ENCODE data around the gene CAPN14. TPM values are rescaled to one million over a fixed set of nuclear protein-coding genes. Genes with fewer than 3 reads are reported as not detected.

Gene CAPN14
- total RNA-seq, 4 donors from 2014 or later, result not detected

DNA sequence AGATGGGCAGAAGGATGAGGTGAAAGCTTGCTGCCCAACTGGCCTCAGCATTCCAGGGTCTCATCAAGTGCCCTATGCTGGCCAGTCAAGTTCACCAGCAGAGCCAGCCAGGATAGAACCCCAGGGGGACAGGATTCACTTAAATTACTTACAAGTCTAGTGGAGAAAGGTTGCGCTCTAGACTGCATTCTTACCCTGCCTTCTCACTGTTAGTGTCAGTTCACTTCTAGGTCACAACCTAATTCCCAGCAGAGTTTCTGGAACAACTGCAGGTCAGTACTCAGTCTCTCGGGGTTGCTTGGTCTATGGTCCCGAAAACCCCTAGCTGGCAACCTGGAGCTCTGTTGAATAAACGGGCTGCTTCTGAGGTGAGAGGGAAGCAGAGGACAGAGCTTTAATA lies 46.2 kb downstream of the CAPN14 start:
- H3K27me3 ChIP-seq, result no peaks in the 10 kb centered on the region
- H3K4me3 ChIP-seq, result no peak overlapping the region
- intact Hi-C loops (cut with DNase I; ENCODE audit: low total_unique reads) (loop anchor here (5.0 kb wide), 1 partner anchor 161 kb away; no protein-coding TSS in a partner anchor), in situ Hi-C loops (cut with MboI; ENCODE audit: low sequenced_read_pairs in 4 of 4) (loop anchor here (5.0 to 25.0 kb wide), 3 partner anchors 454 to 959 kb away; no protein-coding TSS in a partner anchor)
- H3K36me3 ChIP-seq, result no peaks in the 10 kb centered on the region
- no peaks in the 10 kb centered on the region for H3K4me1 ChIP-seq
- no peak for DNase-seq
- H3K27ac ChIP-seq, result no peak overlapping the region
- no peaks in the 10 kb centered on the region for H3K9me3 ChIP-seq
- TF ChIP-seq, protein P1, sequence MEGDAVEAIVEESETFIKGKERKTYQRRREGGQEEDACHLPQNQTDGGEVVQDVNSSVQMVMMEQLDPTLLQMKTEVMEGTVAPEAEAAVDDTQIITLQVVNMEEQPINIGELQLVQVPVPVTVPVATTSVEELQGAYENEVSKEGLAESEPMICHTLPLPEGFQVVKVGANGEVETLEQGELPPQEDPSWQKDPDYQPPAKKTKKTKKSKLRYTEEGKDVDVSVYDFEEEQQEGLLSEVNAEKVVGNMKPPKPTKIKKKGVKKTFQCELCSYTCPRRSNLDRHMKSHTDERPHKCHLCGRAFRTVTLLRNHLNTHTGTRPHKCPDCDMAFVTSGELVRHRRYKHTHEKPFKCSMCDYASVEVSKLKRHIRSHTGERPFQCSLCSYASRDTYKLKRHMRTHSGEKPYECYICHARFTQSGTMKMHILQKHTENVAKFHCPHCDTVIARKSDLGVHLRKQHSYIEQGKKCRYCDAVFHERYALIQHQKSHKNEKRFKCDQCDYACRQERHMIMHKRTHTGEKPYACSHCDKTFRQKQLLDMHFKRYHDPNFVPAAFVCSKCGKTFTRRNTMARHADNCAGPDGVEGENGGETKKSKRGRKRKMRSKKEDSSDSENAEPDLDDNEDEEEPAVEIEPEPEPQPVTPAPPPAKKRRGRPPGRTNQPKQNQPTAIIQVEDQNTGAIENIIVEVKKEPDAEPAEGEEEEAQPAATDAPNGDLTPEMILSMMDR (IDR thresholded peaks at IDR 0.05 in 4 of 5, conservative IDR thresholded peaks at IDR 0.05 in 1 of 5), result no peak
- TF ChIP-seq POLR2A (IDR thresholded peaks at IDR 0.05), result no peak
- no peak for ATAC-seq

- Histone ChIP-seq H3K4me3 (no peak overlapping the region), H3K9me3 (no peaks in the 10 kb centered on the region), H3K36me3 (no peaks in the 10 kb centered on the region), H3K27ac (no peak overlapping the region), H3K27me3 (no peaks in the 10 kb centered on the region), H3K4me1 (no peaks in the 10 kb centered on the region)
- DNase-seq, result peak; percentile 26 to 46
- TF ChIP-seq, protein P1 (IDR thresholded peaks at IDR 0.05 in 4 of 5, conservative IDR thresholded peaks at IDR 0.05 in 1 of 5), result peak; percentile 59 to 85 (median 79)
- no peak for TF ChIP-seq POLR2A (IDR thresholded peaks at IDR 0.05)
- in situ Hi-C loops (cut with MboI; ENCODE audit: low sequenced_read_pairs in 4 of 4), result loop anchor here (5.0 to 25.0 kb wide), 3 partner anchors 453 to 958 kb away; no protein-coding TSS in a partner anchor
- ATAC-seq, result peak; percentile 82 to 83
- intact Hi-C loops (cut with DNase I; ENCODE audit: low total_unique reads), result loop anchor here (1.0 to 5.0 kb wide), 2 partner anchors 162 to 456 kb away; no protein-coding TSS in a partner anchor
Measured at GRCh38 chr2:31170071-31170698, 47.1 kb downstream of the CAPN14 start.

- Histone ChIP-seq H3K27me3 (no peaks in the 10 kb centered on the region), H3K9me3 (no peaks in the 10 kb centered on the region), H3K36me3 (no peaks in the 10 kb centered on the region), H3K4me1 (no peaks in the 10 kb centered on the region), H3K4me3 (no peak overlapping the region), H3K27ac (no peak overlapping the region)
- intact Hi-C loops (cut with DNase I; ENCODE audit: low total_unique reads) (no loop called here), in situ Hi-C loops (cut with MboI; ENCODE audit: low sequenced_read_pairs in 4 of 4) (loop anchor here in 1 of 4 donors (10.0 to 25.0 kb wide), 2 partner anchors 443 to 956 kb away; no protein-coding TSS in a partner anchor)
- TF ChIP-seq, protein P1 (IDR thresholded peaks at IDR 0.05 in 4 of 5, conservative IDR thresholded peaks at IDR 0.05 in 1 of 5), result no peak
- no peak for TF ChIP-seq POLR2A (IDR thresholded peaks at IDR 0.05)
- DNase-seq (no peak), ATAC-seq (no peak)
Measured at GRCh38 chr2:31168291-31168690, 49.0 kb downstream of the CAPN14 start.

DNA sequence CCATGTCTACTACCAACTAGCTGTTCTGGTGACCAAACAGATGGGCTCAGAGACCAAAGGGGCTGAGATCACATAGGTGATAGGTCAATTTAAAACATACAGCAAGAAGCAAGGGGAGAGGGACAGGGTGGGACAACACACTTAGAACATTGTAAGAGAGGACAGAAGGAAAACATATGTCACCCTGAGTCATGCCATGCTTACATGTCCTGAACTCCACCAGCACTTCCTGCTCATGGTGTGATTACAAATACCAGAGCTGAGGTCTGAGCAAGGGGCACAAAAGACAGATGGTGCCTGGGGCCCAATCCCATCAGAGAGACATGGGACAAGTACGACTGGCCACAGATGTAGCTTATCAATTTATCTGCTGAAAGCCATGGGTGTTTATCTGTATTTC lies 50.4 kb downstream of the CAPN14 start:
- in situ Hi-C loops (cut with MboI; ENCODE audit: low sequenced_read_pairs in 4 of 4) (loop anchor here in 1 of 4 donors (10.0 to 25.0 kb wide), 2 partner anchors 442 to 955 kb away; no protein-coding TSS in a partner anchor), intact Hi-C loops (cut with DNase I; ENCODE audit: low total_unique reads) (no loop called here)
- TF ChIP-seq POLR2A (IDR thresholded peaks at IDR 0.05), result no peak
- TF ChIP-seq, protein P1 (IDR thresholded peaks at IDR 0.05 in 4 of 5, conservative IDR thresholded peaks at IDR 0.05 in 1 of 5), result no peak
- Histone ChIP-seq H3K9me3 (no peaks in the 10 kb centered on the region), H3K27ac (no peak overlapping the region), H3K4me3 (no peak overlapping the region), H3K27me3 (no peaks in the 10 kb centered on the region), H3K4me1 (no peaks in the 10 kb centered on the region), H3K36me3 (no peaks in the 10 kb centered on the region)
- no peak for DNase-seq
- ATAC-seq, result no peak

Measured in gastrocnemius medialis (tissue), 4 donors.